Stomach (tissue), 9 donors: ENCODE measurements around the gene KHNYN. TPM values are rescaled to one million over a fixed set of nuclear protein-coding genes. Genes with fewer than 3 reads are reported as not detected.

Source experiments
- DNase-seq, 2 donors: peaks; one replicate each; pipeline versions ENCODE4 v3.0.0 to v3.0.0-alpha.2; 2013 to 2019
- H3K27ac ChIP-seq, 5 donors: fragments of 200-600 bp in 4 of 5; sonication (generic) in 4 of 5; one replicate each; pipeline ENCODE4 v1.5.1; 2013 to 2019; ENCODE audit warnings: mild to moderate bottlenecking in 1 of 5, moderate library complexity in 1 of 5
- H3K27me3 ChIP-seq, 3 donors: fragments of 200-600 bp; sonication (generic); one replicate each; pipeline ENCODE4 v1.5.1; 2017 to 2019; ENCODE audit warnings: mixed run types in 1 of 3
- H3K36me3 ChIP-seq, 4 donors: fragments of 200-600 bp; sonication (generic); 1 replicate in 3 of 4; 2 replicates in 1 of 4; pipeline ENCODE4 v1.5.1; 2016 to 2019
- H3K4me1 ChIP-seq, 4 donors: fragments of 200-600 bp; sonication (generic); one replicate each; pipeline ENCODE4 v1.5.1; 2016 to 2019
- H3K4me3 ChIP-seq, 4 donors: fragments of 200-600 bp; sonication (generic) in 3 of 4; one replicate each; pipeline ENCODE4 v1.5.1; 2016 to 2019; ENCODE audit warnings: mild to moderate bottlenecking in 1 of 4
- H3K9me3 ChIP-seq, 4 donors: fragments of 200-600 bp; sonication (generic); one replicate each; pipeline ENCODE4 v1.5.1; 2016 to 2019
- CTCF ChIP-seq, 7 experiments: fragments of 450-650 bp in 4 of 7; fragments of 200-600 bp in 3 of 7; sonication (generic) in 3 of 7; IDR thresholded peaks; one replicate each; pipeline ENCODE4 v1.5.1; 2016 to 2019; ENCODE audit warnings: antibody characterized with exemption in 7 of 7, control low read depth in 2 of 7, mild to moderate bottlenecking in 1 of 7
- EP300 ChIP-seq: sonication (generic); formaldehyde crosslinking; IDR thresholded peaks from one replicate; pipeline ENCODE4 v1.6.1; 2017; ENCODE audit warnings: antibody characterized with exemption
- POLR2A ChIP-seq, 4 donors: fragments of 450-650 bp; IDR thresholded peaks; one replicate each; pipeline ENCODE4 v1.6.1; 2016; ENCODE audit warnings: antibody characterized with exemption in 4 of 4, control low read depth in 2 of 4, mild to moderate bottlenecking in 1 of 4, moderate library complexity in 1 of 4
- POLR2AphosphoS5 ChIP-seq, 3 donors: sonication (generic); formaldehyde crosslinking; IDR thresholded peaks; one replicate each; pipeline ENCODE4 v1.6.1; 2016; ENCODE audit warnings: antibody characterized with exemption in 3 of 3
- WGBS, 5 donors: extraction: QIAGEN DNeasy Blood & Tissue Kit in 3 of 5; methylation state at CpG; one replicate each; pipeline versions ENCODE4 v1.1.5 to v1.1.7; 2013 to 2018; 5-methylcytosine and 5-hydroxymethylcytosine counted together
- intact Hi-C: fragments of 100-400 bp; cut with DNase I; formaldehyde crosslinking; loops from one replicate; pipeline ENCODE4 v1.15.1; 2023; ENCODE audit warnings: low total_unique reads
- polyA plus RNA-seq, 3 donors: library from polyadenylated mRNA; stranded (reverse); fragments of 200-250 nt; gene quantifications; one replicate each; pipeline ENCODE4 v1.2.3, GENCODE V29; 2013
- total RNA-seq, 5 donors: library from RNA; depleted of rRNA; stranded (reverse); fragments of >200 nt; gene quantifications; one replicate each; pipeline versions ENCODE4 v1.1.0 to v1.2.3, GENCODE V29; 2014 to 2016
- donor health status: healthy with polysubstance abuse.
- donor health status: Bipolar disorder and iron deficiency.
- donor health status: healthy.

Gene KHNYN
- total and polyA plus RNA-seq, 8 donors: 13.9 to 348 (median 65.5) TPM

- Histone ChIP-seq H3K4me3 (no peak overlapping the region), H3K27ac (peak overlapping the region in 2 of 5 donors; percentile 38 to 99), H3K36me3 (peaks cover 27 to 70% (median 63%) of the 10 kb centered on the region in 4 donors), H3K4me1 (peaks cover 30 to 81% (median 66%) of the 10 kb centered on the region in 4 donors), H3K27me3 (no peaks in the 10 kb centered on the region), H3K9me3 (no peaks in the 10 kb centered on the region)
- intact Hi-C loops: no loop called here
- WGBS, 5 donors: 44 to 58% (median 49%) methylated on average over 1 of the region's 1 CpG
- no peak for DNase-seq
- TF ChIP-seq CTCF (IDR thresholded peaks at IDR 0.05) (no peak), POLR2A (IDR thresholded peaks at IDR 0.05) (no peak), POLR2AphosphoS5 (IDR thresholded peaks at IDR 0.05) (no peak), EP300 (no peak)
Observed at GRCh38 chr14:24439257-24439656, 9.5 kb downstream of the KHNYN start.

GRCh38 chr14:24439830-24440605 lies 10.3 kb downstream of the KHNYN start:
- intact Hi-C loops: no loop called here

GRCh38 chr14:24440606-24441399 lies 11.0 kb downstream of the KHNYN start:
- Histone ChIP-seq H3K4me1 (peaks cover 26 to 67% (median 55%) of the 10 kb centered on the region in 4 donors), H3K36me3 (peaks cover 27 to 54% (median 52%) of the 10 kb centered on the region in 4 donors)
- intact Hi-C loops: no loop called here

More at GRCh38 chr14:24439830-24440605, 10.3 kb downstream of the KHNYN start:
- Histone ChIP-seq H3K4me1 (peaks cover 30 to 73% (median 61%) of the 10 kb centered on the region in 4 donors), H3K27me3 (no peaks in the 10 kb centered on the region), H3K4me3 (no peak overlapping the region), H3K36me3 (peaks cover 27 to 62% (median 57%) of the 10 kb centered on the region in 4 donors), H3K9me3 (no peaks in the 10 kb centered on the region), H3K27ac (peak overlapping the region in 4 of 5 donors; percentile 1 to 99 (median 24))
- WGBS, 5 donors: 61 to 74% (median 70%) methylated on average over 13 to 15 of the region's 15 CpGs
- TF ChIP-seq CTCF (IDR thresholded peaks at IDR 0.05) (no peak), POLR2A (IDR thresholded peaks at IDR 0.05) (no peak), POLR2AphosphoS5 (IDR thresholded peaks at IDR 0.05) (peak in 1 of 3 donors; percentile 3)
- DNase-seq: no peak

More at GRCh38 chr14:24440606-24441399, 11.0 kb downstream of the KHNYN start:
- no peak for TF ChIP-seq POLR2A (IDR thresholded peaks at IDR 0.05)
- TF ChIP-seq POLR2AphosphoS5 (IDR thresholded peaks at IDR 0.05): no peak
- no peak for TF ChIP-seq EP300
- TF ChIP-seq CTCF (IDR thresholded peaks at IDR 0.05): no peak
- H3K4me3 ChIP-seq: peak overlapping the region in 1 of 4 donors; percentile 60
- no peaks in the 10 kb centered on the region for H3K9me3 ChIP-seq
- H3K27ac ChIP-seq: peak overlapping the region in 3 of 5 donors; percentile 99 to 100 (median 99)
- no peak for DNase-seq
- H3K27me3 ChIP-seq: no peaks in the 10 kb centered on the region
- WGBS, 5 donors: 76 to 84% (median 78%) methylated on average over 8 of the region's 8 CpGs
